22Rv1 (cell line): ENCODE results near the gene JADE2.

ENCODE experiments used
- ZFX ChIP-seq: fragments of 450-650 bp; IDR thresholded peaks from 2 replicates; pipeline ENCODE4 v1.6.1; 2017; ENCODE audit warnings: antibody characterized with exemption, borderline replicate concordance
- TF ChIP-seq, protein P1 (sequence below): fragments of 450-650 bp; IDR thresholded peaks from 2 replicates; pipeline ENCODE4 v1.5.1; 2017; ENCODE audit warnings: mild to moderate bottlenecking

DNA sequence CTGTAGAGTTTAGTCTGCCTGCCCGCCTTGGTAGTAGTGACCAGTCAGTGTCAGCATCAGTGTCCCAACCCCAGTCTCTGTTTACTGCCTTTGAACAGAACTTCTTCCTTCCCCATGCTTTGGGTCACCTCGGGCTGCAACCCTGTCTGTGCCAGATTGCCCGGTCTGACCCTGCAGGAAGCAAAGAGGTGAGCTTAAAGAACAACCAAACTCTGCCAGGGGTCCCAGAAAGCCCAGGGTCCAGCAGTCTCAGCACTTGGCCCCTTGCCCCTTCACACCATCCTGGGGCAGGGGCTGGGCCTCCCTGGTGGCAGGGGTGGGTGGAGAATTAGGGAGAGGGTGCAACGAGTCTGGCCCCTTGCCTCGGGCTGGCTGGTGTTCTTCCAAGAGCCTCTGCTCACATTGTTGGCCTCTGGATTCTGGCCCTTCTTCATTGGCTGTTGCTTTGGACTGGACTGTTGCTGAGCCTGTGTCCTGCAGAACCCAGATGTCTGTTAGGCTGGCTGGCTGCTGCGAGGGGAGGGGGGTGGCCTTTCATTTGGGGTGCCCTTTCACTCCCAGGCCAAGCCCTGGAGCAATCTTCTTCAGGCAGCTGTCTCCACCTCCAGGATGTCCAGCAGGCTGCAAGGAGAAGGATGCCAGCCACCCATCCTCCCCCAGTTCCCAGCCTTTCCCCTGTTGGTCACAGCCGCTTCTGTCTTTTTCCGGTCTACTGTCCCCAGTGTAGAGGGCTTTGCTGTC is 55.9 kb downstream of the JADE2 start:
- TF ChIP-seq, protein P1, sequence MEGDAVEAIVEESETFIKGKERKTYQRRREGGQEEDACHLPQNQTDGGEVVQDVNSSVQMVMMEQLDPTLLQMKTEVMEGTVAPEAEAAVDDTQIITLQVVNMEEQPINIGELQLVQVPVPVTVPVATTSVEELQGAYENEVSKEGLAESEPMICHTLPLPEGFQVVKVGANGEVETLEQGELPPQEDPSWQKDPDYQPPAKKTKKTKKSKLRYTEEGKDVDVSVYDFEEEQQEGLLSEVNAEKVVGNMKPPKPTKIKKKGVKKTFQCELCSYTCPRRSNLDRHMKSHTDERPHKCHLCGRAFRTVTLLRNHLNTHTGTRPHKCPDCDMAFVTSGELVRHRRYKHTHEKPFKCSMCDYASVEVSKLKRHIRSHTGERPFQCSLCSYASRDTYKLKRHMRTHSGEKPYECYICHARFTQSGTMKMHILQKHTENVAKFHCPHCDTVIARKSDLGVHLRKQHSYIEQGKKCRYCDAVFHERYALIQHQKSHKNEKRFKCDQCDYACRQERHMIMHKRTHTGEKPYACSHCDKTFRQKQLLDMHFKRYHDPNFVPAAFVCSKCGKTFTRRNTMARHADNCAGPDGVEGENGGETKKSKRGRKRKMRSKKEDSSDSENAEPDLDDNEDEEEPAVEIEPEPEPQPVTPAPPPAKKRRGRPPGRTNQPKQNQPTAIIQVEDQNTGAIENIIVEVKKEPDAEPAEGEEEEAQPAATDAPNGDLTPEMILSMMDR = no peak
- TF ChIP-seq ZFX = no peak
